SK-N-SH treated with all-trans-retinoic acid at 6 μM for 48 hours (cell line): ENCODE measurements around the gene NIPA2.

Source experiments
- TF ChIP-seq, protein P1 (sequence below): fragments of 250-450 bp; sonication (Bioruptor Pico); IDR thresholded peaks from 2 replicates; pipeline ENCODE4 v1.8.0; 2021; ENCODE audit warnings: low read depth, mild to moderate bottlenecking, moderate library complexity, borderline replicate concordance
- TF ChIP-seq, protein P2 (sequence below): fragments of 250-450 bp; sonication (Bioruptor Pico); IDR thresholded peaks from 2 replicates; pipeline ENCODE4 v1.5.0; 2020; ENCODE audit warnings: mild to moderate bottlenecking, moderate library complexity

- TF ChIP-seq, protein P1, sequence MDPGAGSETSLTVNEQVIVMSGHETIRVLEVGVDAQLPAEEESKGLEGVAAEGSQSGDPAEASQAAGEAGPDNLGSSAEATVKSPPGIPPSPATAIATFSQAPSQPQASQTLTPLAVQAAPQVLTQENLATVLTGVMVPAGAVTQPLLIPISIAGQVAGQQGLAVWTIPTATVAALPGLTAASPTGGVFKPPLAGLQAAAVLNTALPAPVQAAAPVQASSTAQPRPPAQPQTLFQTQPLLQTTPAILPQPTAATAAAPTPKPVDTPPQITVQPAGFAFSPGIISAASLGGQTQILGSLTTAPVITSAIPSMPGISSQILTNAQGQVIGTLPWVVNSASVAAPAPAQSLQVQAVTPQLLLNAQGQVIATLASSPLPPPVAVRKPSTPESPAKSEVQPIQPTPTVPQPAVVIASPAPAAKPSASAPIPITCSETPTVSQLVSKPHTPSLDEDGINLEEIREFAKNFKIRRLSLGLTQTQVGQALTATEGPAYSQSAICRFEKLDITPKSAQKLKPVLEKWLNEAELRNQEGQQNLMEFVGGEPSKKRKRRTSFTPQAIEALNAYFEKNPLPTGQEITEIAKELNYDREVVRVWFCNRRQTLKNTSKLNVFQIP (CRISPR knock-in tag), result no peak
- TF ChIP-seq, protein P2, sequence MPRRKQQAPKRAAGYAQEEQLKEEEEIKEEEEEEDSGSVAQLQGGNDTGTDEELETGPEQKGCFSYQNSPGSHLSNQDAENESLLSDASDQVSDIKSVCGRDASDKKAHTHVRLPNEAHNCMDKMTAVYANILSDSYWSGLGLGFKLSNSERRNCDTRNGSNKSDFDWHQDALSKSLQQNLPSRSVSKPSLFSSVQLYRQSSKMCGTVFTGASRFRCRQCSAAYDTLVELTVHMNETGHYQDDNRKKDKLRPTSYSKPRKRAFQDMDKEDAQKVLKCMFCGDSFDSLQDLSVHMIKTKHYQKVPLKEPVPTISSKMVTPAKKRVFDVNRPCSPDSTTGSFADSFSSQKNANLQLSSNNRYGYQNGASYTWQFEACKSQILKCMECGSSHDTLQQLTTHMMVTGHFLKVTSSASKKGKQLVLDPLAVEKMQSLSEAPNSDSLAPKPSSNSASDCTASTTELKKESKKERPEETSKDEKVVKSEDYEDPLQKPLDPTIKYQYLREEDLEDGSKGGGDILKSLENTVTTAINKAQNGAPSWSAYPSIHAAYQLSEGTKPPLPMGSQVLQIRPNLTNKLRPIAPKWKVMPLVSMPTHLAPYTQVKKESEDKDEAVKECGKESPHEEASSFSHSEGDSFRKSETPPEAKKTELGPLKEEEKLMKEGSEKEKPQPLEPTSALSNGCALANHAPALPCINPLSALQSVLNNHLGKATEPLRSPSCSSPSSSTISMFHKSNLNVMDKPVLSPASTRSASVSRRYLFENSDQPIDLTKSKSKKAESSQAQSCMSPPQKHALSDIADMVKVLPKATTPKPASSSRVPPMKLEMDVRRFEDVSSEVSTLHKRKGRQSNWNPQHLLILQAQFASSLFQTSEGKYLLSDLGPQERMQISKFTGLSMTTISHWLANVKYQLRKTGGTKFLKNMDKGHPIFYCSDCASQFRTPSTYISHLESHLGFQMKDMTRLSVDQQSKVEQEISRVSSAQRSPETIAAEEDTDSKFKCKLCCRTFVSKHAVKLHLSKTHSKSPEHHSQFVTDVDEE (CRISPR knock-in tag), result no peak
These were observed 22.7 kb upstream of the NIPA2 start for GRCh38 chr15:22815766-22816165.
